HG03060 (cell line): ENCODE results near the gene GTF3A.
"Not testable (repeated sequence)": the region's sequence is repeated elsewhere in the genome, so short reads cannot be mapped to it uniquely, and the experiment has no call there.

Experiments
- ATAC-seq: cut with Tn5 transposase; IDR thresholded peaks from one replicate; pipeline ENCODE4 v1.9.1; 2021; ENCODE audit warnings: low read depth, moderate number of reproducible peaks; ENCODE audit not compliant: unreplicated experiment

GTF3A gene

GRCh38 chr13:27424246-27425157 lies at the start of gene GTF3A:
Gene GTF3A (plus strand): TSS chr13:27424619.
- peak; percentile 38 for ATAC-seq

DNA sequence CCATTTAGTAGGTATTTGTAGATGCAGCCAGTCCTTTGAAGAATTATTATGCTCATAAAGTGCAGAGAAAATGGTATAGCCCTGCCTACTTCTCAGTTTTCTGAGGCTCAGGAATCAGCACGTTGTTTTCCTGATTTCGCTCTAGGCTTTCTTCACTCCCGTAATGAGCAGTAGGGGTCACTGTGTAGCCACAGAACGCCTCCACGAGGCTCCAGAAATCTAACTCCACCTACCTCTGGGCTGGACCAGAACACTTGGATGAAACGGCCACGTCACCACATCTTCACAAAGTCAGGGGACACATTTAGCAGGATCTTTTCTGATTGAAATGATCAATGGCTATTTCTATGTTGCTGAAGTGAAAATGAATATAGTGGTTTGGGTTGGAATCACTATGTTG lies 49.8 kb upstream of the GTF3A start:
- ATAC-seq: no peak

DNA sequence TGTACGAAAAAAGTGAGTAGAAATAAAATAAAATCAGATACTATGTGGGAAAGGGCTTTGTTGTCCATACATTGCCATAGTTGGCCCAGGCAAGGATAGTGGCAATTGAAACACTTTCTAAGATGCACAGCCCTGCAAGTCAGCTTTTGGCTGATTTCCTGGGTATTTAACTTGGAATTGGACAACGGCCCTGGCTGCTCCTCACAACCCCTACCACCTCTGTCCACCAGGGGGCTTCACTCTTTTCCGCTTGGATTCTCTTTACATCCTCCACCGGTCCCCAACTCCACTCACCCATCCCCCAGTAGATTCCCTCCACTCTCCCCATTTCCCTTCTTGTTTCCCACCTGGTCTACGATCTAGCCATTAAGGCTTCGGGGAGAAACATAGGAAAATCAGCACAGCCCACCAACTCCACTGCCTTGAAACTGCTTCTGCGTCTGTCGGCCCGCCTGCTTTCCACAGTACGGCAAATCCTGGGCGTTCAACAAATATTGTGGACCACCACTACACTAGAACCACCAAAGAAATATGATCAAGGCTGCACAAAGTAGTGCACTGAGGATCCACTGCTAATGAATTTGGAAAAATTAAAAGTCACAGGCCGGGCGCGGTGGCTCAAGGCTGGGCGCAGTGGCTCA lies 48.6 kb upstream of the GTF3A start:
- no peak for ATAC-seq

GRCh38 chr13:27379126-27379525 lies 45.3 kb upstream of the GTF3A start:
- ATAC-seq: no peak

DNA sequence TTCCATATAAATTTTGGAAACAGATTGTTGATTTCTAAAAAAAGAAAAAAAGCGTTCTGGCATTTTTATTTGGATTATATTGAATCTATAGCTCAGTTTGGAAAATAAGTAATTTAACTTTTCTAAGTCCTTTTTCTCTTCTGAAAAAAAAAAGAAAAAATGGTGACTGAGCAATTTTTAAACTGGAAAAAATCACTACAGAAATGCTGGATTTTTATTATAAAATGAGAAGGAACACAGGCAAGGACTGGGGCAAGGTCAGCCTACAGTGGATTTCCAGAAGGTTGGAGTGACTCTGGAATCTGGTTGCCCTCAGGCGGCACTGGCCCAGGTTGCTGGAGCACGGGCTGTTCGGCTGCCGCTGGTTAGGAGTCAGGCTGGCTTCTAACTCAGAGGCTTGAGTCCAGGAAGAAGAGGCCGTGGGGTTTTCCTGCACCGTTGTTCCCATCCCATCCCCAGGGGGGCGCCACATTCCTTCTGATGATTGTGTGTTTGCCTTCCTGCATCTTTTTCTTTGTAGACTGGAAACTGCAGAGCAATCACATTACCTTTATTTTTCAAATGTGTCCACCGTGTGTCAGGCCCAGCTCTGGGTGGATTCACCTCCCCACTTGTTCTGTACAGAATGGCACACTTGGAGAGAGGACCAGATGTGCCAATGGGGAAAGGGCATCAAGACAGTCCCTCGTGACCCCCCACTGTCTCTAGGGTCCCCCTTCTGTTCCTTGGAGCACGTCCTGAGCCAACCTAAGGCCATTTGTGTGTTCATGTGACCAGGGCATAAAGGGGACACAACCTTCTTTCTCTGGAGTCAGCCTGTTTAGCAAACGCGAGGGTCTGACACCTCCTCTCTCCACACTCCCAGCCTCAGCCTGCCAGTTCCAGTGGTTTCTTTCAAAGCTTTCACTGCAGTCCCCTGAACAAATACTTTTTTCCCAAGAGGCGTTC lies 44.5 kb upstream of the GTF3A start:
- no peak for ATAC-seq

GRCh38 chr13:27381601-27382000 lies 42.8 kb upstream of the GTF3A start:
- no peak for ATAC-seq

DNA sequence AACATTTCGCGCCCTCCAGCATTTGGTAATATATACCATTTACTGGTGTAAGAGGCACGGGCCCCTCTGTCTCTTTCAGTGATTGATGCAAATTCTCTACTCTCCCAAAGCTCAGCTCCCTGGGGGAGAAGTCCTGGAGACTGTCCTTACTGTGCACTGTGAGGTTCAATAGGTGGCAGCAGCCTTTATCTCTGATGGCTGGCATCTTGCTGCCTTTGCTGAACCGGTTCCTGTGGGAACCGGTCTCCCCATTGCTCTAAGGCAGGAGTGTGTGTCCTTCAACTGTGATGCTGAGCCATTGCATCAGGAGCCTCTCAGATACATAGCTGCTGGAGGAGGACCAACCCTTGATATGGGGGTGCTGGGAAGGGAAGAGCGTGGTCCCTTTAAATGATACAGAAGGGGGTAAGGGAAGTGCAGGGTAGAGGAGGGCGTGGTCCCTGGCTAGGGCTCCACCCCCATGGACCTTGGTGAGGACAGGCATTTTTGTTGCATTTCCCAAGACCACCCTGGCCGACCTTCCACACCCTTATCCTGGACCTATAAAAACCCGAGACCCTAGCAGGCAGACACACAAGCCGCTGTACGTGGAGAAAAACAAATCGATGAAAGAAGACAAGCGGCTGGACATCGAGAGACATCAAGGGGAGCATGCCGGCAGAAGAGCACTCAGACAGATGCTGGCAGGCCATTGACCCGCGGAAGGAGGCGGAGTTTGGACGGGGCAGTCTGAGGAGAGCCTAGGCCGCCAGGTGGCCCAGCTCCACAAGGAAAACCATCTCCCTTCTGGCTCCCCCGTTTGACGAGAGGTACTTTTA lies 41.1 kb upstream of the GTF3A start:
- no peak for ATAC-seq

DNA sequence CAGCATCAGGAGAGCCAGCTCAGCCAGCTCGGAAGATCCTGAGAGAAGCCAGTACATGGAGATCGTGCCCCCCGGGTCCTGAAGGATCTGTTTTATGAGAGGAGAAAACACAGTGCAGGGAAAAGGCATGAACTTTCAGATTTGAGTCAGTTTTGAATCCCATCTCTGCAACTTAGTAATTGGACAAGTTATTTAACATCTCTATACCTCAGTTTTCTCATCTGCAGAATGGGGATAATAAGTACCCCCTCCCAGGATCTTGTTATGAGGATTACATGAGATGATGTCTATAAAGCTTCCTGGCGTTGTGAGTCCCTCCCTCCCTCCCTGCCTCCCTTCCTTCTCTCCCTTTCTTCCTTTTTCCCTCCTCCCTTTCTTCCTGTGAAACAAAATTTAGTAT lies 40.1 kb upstream of the GTF3A start:
- ATAC-seq: no peak

DNA sequence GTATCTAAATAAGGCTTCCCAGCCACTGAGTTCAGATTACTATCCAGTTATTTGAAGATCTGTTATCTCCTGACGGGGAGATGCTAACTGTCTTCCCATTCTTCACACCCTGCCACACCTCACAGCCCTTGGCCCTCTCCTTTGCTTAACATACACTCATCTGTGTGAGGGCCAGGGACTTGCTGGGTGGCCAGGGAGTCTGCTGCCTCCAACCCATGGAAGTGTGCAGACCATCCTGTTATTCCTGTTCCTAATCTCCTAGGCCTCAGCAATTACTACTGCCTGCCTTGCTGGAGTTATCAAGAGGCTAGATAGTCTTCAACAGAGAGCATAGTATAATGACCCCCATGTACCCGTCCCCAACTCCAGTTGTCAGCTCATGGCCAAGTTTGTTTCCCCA lies 36.2 kb upstream of the GTF3A start:
- no peak for ATAC-seq

DNA sequence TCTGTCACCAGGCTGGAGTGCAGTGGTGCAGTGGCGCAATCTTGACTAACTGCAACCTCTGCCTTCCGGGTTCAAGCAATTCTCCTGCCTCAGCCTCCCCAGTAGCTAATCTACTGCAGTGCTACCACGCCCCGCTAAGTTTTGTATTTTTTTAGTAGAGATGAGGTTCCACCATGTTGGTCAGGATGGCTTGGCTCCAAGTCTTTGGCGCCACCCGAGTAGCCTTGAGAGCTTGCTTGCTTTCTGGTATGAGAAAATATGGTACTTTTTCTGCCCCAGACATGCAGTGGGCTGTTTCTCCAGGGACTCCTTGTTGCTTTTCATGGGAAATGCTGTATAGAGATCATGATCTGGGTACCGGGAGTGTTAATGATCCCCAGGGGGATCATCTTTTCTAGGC lies 34.5 kb upstream of the GTF3A start:
- no peak for ATAC-seq

DNA sequence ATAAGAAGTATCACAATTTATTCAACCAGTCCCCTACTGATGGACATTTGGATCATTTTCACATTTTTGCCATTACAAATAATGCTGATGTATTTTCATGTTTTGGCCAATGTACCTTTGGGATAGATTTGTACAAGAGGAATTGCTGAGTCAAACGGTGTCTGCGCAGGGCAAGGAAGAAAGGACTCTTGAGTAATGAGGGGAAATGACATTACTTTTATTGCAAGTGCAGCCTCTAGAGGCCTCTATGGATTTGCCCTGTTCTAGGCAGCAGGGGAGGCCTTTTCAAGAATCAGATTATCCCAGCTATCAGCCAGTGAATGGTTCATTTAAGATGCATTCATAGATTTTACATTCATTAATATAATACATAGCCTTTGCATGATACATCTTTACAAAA lies 32.9 kb upstream of the GTF3A start:
- ATAC-seq: no peak

DNA sequence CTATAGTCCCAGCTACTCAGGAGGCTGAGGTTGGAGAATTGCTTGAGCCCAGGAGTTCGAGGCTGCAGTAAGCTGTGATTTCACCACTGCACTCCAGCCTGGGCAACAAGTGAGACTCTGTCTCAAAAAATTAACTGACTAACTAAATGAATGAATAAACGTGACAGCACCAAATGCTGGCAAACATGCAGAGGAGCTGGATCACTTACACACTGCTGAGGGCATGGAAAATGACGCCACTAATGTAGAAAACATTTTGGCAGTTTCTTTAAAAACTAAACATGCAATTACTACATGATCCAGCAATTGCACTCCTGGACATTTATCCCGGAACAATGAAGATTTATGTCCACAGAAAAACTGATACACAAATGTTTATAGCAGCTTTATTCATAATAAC lies 31.3 kb upstream of the GTF3A start:
- no peak for ATAC-seq

- no peak for ATAC-seq
Observed at GRCh38 chr13:27395007-27395510, 29.4 kb upstream of the GTF3A start.

DNA sequence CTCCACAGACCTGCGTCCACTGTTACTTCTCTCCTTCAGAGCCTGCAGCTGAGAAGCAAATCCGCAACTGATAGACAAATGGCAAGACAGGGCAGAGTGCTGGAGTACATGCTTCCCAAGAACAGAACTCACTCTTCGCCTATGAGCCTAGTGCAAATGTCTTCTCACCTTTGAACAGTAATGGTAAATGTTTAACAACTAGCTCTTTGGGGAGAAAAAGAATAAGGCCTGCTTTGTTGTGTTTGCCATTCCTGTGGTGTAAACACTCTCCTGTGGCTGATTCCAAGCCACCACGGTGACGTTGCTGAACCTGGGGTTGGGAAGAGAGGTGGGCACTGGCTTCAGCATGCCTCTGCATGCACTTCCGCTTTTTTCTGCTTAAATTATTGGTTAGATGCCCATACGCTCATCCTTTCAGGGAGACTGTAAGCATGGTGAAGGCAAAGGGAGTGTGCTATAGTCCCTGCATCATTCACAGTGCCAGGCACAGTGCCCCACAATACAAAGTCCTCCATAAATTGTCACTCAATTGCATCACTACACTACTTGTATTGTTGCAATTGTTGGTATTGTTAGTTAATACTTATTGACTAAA lies 28.1 kb upstream of the GTF3A start:
- no peak for ATAC-seq

- ATAC-seq: no peak
Observed at GRCh38 chr13:27398360-27398759, 26.1 kb upstream of the GTF3A start.

GRCh38 chr13:27400405-27400804 lies 24.0 kb upstream of the GTF3A start:
- ATAC-seq: not testable (repeated sequence)

DNA sequence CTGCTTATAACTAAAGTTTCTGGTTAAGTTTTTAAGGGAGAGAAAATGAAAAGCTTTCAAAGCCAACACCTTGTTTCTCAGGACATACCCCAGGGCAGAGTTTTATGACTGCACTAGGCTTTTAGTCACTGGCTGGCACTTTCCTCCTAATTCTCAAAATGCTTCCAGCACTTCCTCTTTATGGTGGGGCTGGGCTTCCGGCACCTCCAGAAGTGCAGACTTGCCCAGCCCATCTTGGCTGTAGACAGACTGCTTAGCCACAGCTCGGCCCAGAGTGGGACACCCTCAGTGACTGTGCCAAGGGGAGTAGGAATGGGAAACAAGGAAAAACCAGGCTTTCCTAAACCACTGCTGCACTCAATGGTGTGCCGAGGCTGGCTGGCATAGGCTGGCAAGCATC lies 23.2 kb upstream of the GTF3A start:
- ATAC-seq: no peak

- no peak for ATAC-seq
Observed at GRCh38 chr13:27403203-27403678, 21.2 kb upstream of the GTF3A start.

DNA sequence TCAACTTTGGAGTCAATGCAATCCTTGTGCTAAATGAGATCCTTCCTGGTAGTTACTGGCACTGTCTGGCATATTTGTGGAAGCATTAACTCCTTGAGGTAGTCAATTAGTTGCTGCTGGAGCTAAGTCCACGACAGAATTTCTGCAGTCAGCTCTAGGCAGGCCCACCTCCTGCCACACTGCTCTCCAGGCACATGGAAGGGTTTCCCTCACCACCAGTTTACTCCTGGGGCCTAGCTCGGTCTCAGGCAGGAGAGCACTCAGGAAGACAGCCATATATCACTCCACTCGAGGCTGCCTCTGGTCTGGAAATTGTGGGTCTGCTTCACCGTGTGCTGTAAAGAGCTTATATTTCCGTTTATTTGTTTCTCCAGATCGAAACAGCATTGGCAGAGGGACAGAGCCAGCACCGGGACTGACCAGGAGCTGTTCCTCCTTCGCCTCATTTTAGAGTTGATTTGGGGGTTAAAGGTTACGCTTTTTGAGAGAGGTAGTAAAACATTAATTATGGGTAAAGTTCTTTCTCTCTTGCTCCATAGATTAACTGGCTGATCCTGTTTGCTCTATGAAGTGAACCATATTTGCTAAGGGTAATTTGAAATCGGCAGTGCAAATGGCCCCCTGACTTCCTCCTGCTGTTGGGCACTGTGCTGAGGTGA lies 20.6 kb upstream of the GTF3A start:
- no peak for ATAC-seq
